Panc1 (cell line): ENCODE results near the gene IPO5. TPM values are rescaled to one million over a fixed set of nuclear protein-coding genes. Genes with fewer than 3 reads are reported as not detected.

Experiments used
- ATAC-seq: fragments of 200-7000 bp; cut with Tn5 transposase; 2 replicates; pipeline ENCODE4 v1.9.1; 2020; ENCODE audit warnings: mild to moderate bottlenecking, moderate library complexity
- BruUV-seq: library from RNA; stranded (reverse); fragments of 400-500 nt; replicated peaks from 2 replicates; lab custom pipeline; 2021; lab: Mats Ljungman, UMichigan
- CTCF ChIA-PET: fragments of 300-600 bp; sonication (Branson Sonifier 250); formaldehyde crosslinking; loops from one replicate; lab custom pipeline; 2022; ENCODE audit warnings: antibody characterized with exemption; lab: Charles Lee
- POLR2A ChIA-PET: fragments of 300-600 bp; sonication (Branson Sonifier 250); formaldehyde crosslinking; loops from one replicate; lab custom pipeline; 2022; ENCODE audit warnings: antibody characterized with exemption; lab: Charles Lee
- DNase-seq: peaks from one replicate; pipeline ENCODE4 v3.0.0-alpha.2; 2010; ENCODE audit warnings: low read depth, low spot score
- H3K27ac ChIP-seq: 2 replicates; pipeline ENCODE4 v1.5.1; 2011; ENCODE audit warnings: mild to moderate bottlenecking, low read length, inconsistent platforms
- H3K27me3 ChIP-seq: fragments of 200-500 bp; sonication (Bioruptor generic); 2 replicates; pipeline ENCODE4 v1.6.0; 2014; ENCODE audit warnings: low read length, inconsistent platforms; ENCODE audit not compliant: control insufficient read depth, insufficient read depth
- H3K36me3 ChIP-seq: fragments of 200-500 bp; sonication (Bioruptor generic); 2 replicates; pipeline ENCODE4 v1.5.1; 2014; ENCODE audit warnings: inconsistent platforms, mild to moderate bottlenecking, low read length, moderate library complexity; ENCODE audit not compliant: control insufficient read depth, insufficient read depth
- H3K4me1 ChIP-seq: 2 replicates; pipeline ENCODE4 v1.5.1; 2011; ENCODE audit warnings: inconsistent platforms, mild to moderate bottlenecking, low read length, moderate library complexity; ENCODE audit not compliant: control insufficient read depth, insufficient read depth
- H3K4me3 ChIP-seq, 2 experiments: 2 replicates each; pipeline ENCODE4 v1.5.1; 2011 to 2012; ENCODE audit warnings: low read depth in 2 of 2, low read length in 2 of 2, mild to moderate bottlenecking in 2 of 2, inconsistent platforms in 1 of 2, moderate library complexity in 1 of 2
- H3K9me3 ChIP-seq: fragments of 200-500 bp; sonication (Bioruptor generic); 2 replicates; pipeline ENCODE4 v1.5.1; 2014; ENCODE audit warnings: low read depth, mild to moderate bottlenecking, inconsistent platforms, low read length, moderate library complexity; ENCODE audit not compliant: control insufficient read depth, insufficient read depth
- POLR2AphosphoS5 ChIP-seq: IDR thresholded peaks from 2 replicates; pipeline ENCODE4 v1.6.1; 2012; ENCODE audit warnings: mild to moderate bottlenecking, low read depth, low read length, moderate library complexity
- SIN3A ChIP-seq: IDR thresholded peaks from 2 replicates; pipeline ENCODE4 v1.6.1; 2012; ENCODE audit warnings: low read depth, mild to moderate bottlenecking, low read length, moderate library complexity, borderline replicate concordance; ENCODE audit not compliant: insufficient read depth
- TCF7L2 ChIP-seq: IDR thresholded peaks from 2 replicates; pipeline ENCODE4 v1.6.1; 2011; ENCODE audit warnings: mild to moderate bottlenecking, low read depth, low read length, inconsistent platforms
- in situ Hi-C: cut with HindIII; loops from 2 replicates; pipeline ENCODE4 v1.10.0; 2016; ENCODE audit warnings: low sequenced_read_pairs, low pct_unique_long_range_greater_than_20kb
- intact Hi-C: fragments of 100-400 bp; cut with micrococcal nuclease; formaldehyde crosslinking; loops from one replicate; pipeline ENCODE4 v1.10.0; 2022; ENCODE audit not compliant: unreplicated experiment
- total RNA-seq: library from RNA; stranded (reverse); gene quantifications from one replicate; pipeline ENCODE4 v1.2.1, GENCODE V29; 2021; ENCODE audit not compliant: unreplicated experiment
- TF ChIP-seq, protein P1 (sequence below): fragments of 450-650 bp; IDR thresholded peaks from 2 replicates; pipeline ENCODE4 v1.5.1; 2017; ENCODE audit warnings: mild to moderate bottlenecking
- TF ChIP-seq, protein P2 (sequence below), 2 experiments: IDR thresholded peaks; 2 replicates each; pipeline ENCODE4 v1.6.1; 2011 to 2012; ENCODE audit warnings: low read depth in 2 of 2, control low read depth in 1 of 2, low read length in 1 of 2, mild to moderate bottlenecking in 1 of 2, moderate library complexity in 1 of 2; ENCODE audit not compliant: insufficient read depth in 1 of 2

The IPO5 gene
- total RNA-seq, 1 experiment from 2014 or later: 122 TPM

DNA sequence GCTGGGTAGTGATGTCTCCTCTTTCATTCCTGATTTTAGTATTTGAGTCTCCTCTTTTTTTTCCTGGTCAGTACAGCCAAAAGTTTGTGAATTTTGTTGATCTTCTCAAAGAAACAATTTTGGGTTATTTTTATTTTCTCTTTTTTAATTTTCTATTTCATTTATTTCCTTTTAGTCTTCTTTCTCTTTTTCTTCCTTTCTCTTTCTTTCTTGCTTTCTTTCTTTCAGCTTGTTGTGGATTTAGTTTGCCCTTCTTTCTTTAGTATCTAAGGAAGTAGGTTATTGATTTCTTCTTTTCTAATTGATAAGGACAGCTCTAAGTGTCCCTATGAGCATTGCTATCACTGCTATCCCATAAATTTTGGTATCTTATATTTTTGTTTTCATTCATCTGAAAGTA, 13.8 kb downstream of the IPO5 start:
- CTCF ChIA-PET: no interaction called here
- no peak for ATAC-seq
- in situ Hi-C loops: no loop called here

DNA sequence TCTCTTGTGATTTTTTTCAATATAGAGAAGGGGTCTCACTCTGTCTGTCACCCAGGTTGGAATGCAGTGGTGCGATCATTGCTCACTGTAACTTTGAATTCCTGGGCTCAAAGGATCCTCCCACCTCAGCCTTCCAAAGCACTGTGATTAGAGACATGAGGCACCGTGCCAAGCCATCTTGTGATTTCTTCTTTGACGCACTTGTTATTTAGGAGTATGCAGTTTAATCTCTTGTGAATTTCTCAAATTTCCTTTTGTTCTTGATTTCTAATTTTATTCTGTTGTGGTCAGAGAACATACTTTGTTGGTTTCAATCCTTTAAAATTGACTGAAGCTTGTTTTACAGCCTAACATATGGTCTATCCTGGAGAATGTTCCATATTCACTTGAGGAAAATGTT, 14.5 kb downstream of the IPO5 start:
- DNase-seq: no peak
- CTCF ChIA-PET: no interaction called here
- POLR2A ChIA-PET: no interaction called here
- Histone ChIP-seq H3K9me3 (no peaks in the 10 kb centered on the region), H3K36me3 (no peaks in the 10 kb centered on the region), H3K27ac (no peak overlapping the region), H3K4me3 (no peak overlapping the region), H3K27me3 (no peaks in the 10 kb centered on the region), H3K4me1 (no peaks in the 10 kb centered on the region)
- in situ Hi-C loops (no loop called here), intact Hi-C loops (no loop called here)
- no peak for ATAC-seq
- TF ChIP-seq, protein P1, sequence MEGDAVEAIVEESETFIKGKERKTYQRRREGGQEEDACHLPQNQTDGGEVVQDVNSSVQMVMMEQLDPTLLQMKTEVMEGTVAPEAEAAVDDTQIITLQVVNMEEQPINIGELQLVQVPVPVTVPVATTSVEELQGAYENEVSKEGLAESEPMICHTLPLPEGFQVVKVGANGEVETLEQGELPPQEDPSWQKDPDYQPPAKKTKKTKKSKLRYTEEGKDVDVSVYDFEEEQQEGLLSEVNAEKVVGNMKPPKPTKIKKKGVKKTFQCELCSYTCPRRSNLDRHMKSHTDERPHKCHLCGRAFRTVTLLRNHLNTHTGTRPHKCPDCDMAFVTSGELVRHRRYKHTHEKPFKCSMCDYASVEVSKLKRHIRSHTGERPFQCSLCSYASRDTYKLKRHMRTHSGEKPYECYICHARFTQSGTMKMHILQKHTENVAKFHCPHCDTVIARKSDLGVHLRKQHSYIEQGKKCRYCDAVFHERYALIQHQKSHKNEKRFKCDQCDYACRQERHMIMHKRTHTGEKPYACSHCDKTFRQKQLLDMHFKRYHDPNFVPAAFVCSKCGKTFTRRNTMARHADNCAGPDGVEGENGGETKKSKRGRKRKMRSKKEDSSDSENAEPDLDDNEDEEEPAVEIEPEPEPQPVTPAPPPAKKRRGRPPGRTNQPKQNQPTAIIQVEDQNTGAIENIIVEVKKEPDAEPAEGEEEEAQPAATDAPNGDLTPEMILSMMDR: no peak
- TF ChIP-seq, protein P2, sequence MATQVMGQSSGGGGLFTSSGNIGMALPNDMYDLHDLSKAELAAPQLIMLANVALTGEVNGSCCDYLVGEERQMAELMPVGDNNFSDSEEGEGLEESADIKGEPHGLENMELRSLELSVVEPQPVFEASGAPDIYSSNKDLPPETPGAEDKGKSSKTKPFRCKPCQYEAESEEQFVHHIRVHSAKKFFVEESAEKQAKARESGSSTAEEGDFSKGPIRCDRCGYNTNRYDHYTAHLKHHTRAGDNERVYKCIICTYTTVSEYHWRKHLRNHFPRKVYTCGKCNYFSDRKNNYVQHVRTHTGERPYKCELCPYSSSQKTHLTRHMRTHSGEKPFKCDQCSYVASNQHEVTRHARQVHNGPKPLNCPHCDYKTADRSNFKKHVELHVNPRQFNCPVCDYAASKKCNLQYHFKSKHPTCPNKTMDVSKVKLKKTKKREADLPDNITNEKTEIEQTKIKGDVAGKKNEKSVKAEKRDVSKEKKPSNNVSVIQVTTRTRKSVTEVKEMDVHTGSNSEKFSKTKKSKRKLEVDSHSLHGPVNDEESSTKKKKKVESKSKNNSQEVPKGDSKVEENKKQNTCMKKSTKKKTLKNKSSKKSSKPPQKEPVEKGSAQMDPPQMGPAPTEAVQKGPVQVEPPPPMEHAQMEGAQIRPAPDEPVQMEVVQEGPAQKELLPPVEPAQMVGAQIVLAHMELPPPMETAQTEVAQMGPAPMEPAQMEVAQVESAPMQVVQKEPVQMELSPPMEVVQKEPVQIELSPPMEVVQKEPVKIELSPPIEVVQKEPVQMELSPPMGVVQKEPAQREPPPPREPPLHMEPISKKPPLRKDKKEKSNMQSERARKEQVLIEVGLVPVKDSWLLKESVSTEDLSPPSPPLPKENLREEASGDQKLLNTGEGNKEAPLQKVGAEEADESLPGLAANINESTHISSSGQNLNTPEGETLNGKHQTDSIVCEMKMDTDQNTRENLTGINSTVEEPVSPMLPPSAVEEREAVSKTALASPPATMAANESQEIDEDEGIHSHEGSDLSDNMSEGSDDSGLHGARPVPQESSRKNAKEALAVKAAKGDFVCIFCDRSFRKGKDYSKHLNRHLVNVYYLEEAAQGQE (IDR thresholded peaks at IDR 0.05; ENCODE audit: insufficient read depth in 1 of 2, low read depth in 2 of 2, low read length in 1 of 2): no peak
- no TSS peak for BruUV-seq

More for the DNA sequence above, 13.8 kb downstream of the IPO5 start:
- POLR2A ChIA-PET: interaction anchor here (0.7 kb wide), 1 partner anchor 24 kb away, joined by 3 read pairs; no protein-coding TSS in a partner anchor
- no peak overlapping the region for H3K27ac ChIP-seq
- no peak overlapping the region for H3K4me3 ChIP-seq
- no peaks in the 10 kb centered on the region for H3K36me3 ChIP-seq
- TF ChIP-seq, protein P1: no peak
- TF ChIP-seq, protein P2 (IDR thresholded peaks at IDR 0.05; ENCODE audit: insufficient read depth in 1 of 2, low read depth in 2 of 2, low read length in 1 of 2): no peak
- TF ChIP-seq TCF7L2 (no peak), POLR2AphosphoS5 (no peak), SIN3A (no peak)
- no peaks in the 10 kb centered on the region for H3K4me1 ChIP-seq
- intact Hi-C loops: no loop called here
- H3K27me3 ChIP-seq: no peaks in the 10 kb centered on the region
- H3K9me3 ChIP-seq: no peaks in the 10 kb centered on the region
- DNase-seq: no peak
- BruUV-seq: no TSS peak
